Left ventricle myocardium superior (tissue), 1 donor: ENCODE measurements around the gene CAMSAP3. TPM values are rescaled to one million over a fixed set of nuclear protein-coding genes. Genes with fewer than 3 reads are reported as not detected.
A peak's percentile ranks its signal among the peaks of the same experiment; 100 is the strongest.

Experiments
- ATAC-seq: fragments of 200-7000 bp; cut with Tn5 transposase; one replicate; pipeline ENCODE4 v1.9.1; 2020; ENCODE audit warnings: mild to moderate bottlenecking, moderate library complexity
- DNase-seq: peaks from one replicate; pipeline ENCODE4 v3.0.0-alpha.2; 2020
- intact Hi-C: fragments of 100-400 bp; cut with micrococcal nuclease; formaldehyde crosslinking; loops from one replicate; pipeline ENCODE4 v1.11.0; 2022
- total RNA-seq: library from RNA; stranded (reverse); fragmentation: NEBNext Ultra II Directional; extraction: Animal tissue kit (Norgen Biotek cat#: 25700); gene quantifications from one replicate; pipeline ENCODE4 v1.2.1, GENCODE V29; 2021
- donor health status: DM: no; HTN: yes; CAD: no; lungs with severe emphysema.

Gene CAMSAP3
- total RNA-seq, 1 donor from 2014 or later, result 2.6 TPM

- ATAC-seq (no peak), DNase-seq (no peak)
- intact Hi-C loops, result no loop called here
Measured at GRCh38 chr19:7625763-7626372, 30.2 kb downstream of the CAMSAP3 start.

- DNase-seq (no peak), ATAC-seq (no peak)
- intact Hi-C loops, result no loop called here
Measured at GRCh38 chr19:7627166-7627565, 31.5 kb downstream of the CAMSAP3 start.

- intact Hi-C loops, result no loop called here
- no peak for ATAC-seq
- DNase-seq, result no peak
Measured at GRCh38 chr19:7628589-7629311, 33.1 kb downstream of the CAMSAP3 start.

GRCh38 chr19:7629347-7630054 lies 33.8 kb downstream of the CAMSAP3 start, which contains the start of the genes PET100 and XAB2:
TSS of gene PET100 (plus strand) at chr19:7629793. CDS start at chr19:7629834, 41 bp downstream.
TSS of gene XAB2 (minus strand) at chr19:7629545. CDS start at chr19:7629527, 18 bp downstream.
- intact Hi-C loops, result no loop called here
- peak; percentile 98 for ATAC-seq
- DNase-seq, result peak; percentile 94

GRCh38 chr19:7631577-7631976 lies 35.9 kb downstream of the CAMSAP3 start:
- ATAC-seq (no peak), DNase-seq (no peak)
- intact Hi-C loops, result no loop called here

GRCh38 chr19:7632340-7633203 lies 36.9 kb downstream of the CAMSAP3 start:
- DNase-seq, result no peak
- ATAC-seq, result no peak
- intact Hi-C loops, result no loop called here

DNA sequence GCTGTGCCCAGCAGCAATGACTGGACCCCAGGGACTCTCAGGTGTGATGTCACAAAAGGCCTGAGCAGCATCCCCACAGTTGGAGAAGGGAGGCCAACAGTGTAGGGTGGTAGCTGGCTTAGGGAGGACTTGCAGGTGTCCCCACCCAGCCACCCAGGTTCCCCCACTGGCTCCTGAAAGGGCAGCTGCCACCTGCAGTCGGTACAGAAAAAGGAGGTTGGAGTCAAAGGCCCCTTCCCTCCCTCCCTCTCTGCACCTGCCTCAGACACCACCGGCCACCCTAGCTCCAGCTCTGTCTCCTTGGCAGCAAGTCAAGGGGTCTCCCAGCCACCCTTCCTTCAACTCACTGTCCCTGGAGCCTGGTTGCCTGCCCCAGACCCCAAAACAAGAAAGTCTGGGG lies 38.0 kb downstream of the CAMSAP3 start, which contains the start of gene PCP2:
Gene PCP2 (minus strand): TSS at position 22 of the 400 bp plus-strand sequence. CDS start 262 bp downstream, outside the sequence.
- intact Hi-C loops, result no loop called here

DNA sequence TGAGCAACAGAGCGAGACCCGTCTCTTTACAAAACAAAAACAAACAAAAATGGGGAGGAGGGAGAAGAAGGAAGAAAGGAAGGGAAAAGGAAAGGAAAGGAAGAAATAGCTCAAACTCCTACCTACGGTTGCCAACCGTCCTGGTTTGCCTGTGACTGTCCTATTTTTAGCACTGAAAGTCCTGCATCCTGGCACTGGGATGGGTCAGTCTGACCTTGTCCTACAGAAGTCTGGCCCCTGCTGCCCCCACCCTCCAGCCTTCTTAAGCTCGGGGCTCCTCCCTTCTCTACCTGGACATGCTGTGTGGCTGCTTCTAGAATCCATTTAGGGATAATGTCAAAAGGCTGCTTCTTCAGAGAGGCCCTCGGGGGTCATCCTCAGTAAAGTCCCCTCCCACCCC lies 40.0 kb downstream of the CAMSAP3 start:
- ATAC-seq, result peak; percentile 42
- no peak for DNase-seq
- intact Hi-C loops, result no loop called here

More for the DNA sequence above, 38.0 kb downstream of the CAMSAP3 start, which contains the start of gene PCP2:
- ATAC-seq (no peak), DNase-seq (no peak)

- no peak for DNase-seq
- intact Hi-C loops, result no loop called here
- ATAC-seq, result no peak
Measured at GRCh38 chr19:7636317-7636690, 40.6 kb downstream of the CAMSAP3 start.

- peak; percentile 68 for ATAC-seq
- intact Hi-C loops, result no loop called here
- peak; percentile 76 for DNase-seq
Measured at GRCh38 chr19:7636691-7637373, 41.2 kb downstream of the CAMSAP3 start, which contains the start of gene STXBP2. TSS of gene STXBP2 (plus strand) at chr19:7637110. CDS start at chr19:7637150, 40 bp downstream.

GRCh38 chr19:7637374-7638256 lies 42.0 kb downstream of the CAMSAP3 start:
- ATAC-seq (peak; percentile 53), DNase-seq (peak; percentile 69)
- intact Hi-C loops, result no loop called here

DNA sequence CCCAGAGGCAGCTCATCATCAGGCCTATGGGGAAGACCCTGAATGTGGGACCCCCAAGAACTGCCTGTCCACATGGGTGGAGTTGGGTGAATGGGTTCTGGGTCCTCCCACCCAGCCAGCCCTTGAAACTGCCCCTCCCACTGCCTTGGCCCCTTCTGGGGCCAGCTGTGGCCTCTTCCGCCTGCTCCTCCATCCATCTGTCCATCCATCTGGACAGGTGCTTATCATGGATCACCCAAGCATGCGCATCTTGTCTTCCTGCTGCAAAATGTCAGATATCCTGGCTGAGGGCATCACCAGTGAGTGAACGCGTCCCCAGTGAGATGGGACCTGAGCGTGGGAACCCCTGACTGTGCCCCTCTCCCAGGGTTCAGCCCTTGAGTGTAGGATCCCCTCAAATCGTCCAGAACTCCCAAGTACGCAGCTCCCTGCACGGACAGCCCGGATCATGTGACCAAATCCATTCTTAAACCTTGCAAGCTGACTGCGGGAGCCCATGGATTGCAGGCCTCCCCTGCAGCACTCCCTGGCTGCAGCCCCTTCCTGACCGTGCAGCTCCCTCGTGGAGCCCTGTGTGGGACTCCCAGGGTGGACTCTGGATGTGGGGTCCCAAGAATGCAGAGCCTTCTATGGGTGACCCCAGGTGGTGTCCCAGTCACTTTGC lies 43.3 kb downstream of the CAMSAP3 start:
- intact Hi-C loops, result no loop called here
- no peak for ATAC-seq
- no peak for DNase-seq

GRCh38 chr19:7639863-7640348 lies 44.2 kb downstream of the CAMSAP3 start:
- DNase-seq (no peak), ATAC-seq (no peak)
- intact Hi-C loops, result no loop called here

- ATAC-seq, result no peak
- intact Hi-C loops, result no loop called here
Measured at GRCh38 chr19:7640803-7641202, 45.1 kb downstream of the CAMSAP3 start.

GRCh38 chr19:7641290-7642276 lies 45.9 kb downstream of the CAMSAP3 start:
- ATAC-seq, result no peak
- DNase-seq, result no peak
- intact Hi-C loops, result no loop called here

More at GRCh38 chr19:7640803-7641202, 45.1 kb downstream of the CAMSAP3 start:
- DNase-seq, result no peak
